DMS 273 (cell line): Measurements from ENCODE around the gene AP3M1.
"Not testable (repeated sequence)": the region's sequence is repeated elsewhere in the genome, so short reads cannot be mapped to it uniquely, and the experiment has no call there.

Experiments
- DNase-seq: peaks from one replicate; lab custom pipeline; 2025; ENCODE audit not compliant: unreplicated experiment; lab: John Stamatoyannopoulos, UW

AP3M1 gene

DNA sequence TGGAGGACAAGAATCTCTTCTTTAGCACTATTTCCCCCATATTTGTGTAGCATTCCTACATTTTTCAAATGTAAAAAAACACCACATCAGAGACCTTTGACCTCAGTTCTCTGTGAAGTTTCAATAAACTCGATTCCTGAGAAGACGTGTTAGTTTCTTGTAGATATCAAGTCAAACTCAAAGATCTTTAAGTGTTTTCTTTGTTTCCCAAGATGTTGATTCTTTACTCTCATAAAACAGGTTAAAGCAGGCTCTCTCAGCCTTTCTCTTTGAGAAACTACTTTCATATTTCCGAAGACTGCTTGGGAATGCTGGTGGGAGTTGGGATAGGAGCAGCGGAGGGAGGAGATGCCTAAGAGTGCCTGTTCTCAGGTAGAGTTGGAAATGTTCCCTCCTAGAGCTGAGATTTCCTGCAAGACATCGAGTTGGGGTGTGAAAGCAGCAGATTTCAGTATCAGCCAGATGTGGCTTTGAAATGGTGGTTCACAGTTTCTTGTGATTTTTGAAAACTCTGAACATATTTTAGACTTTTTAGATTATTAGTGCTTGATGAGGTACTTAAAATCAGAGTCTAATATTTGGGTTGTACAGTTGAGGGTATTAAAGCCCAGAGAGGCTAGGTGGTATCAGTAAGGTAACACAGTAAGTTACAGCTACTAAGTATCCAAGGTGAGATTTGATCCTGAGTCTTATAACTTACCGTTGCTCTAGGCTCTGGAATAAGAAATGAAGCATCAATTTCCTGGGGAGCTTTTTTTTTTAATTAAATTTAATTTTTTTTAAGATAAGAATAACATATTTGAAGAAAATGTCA, 14.3 kb upstream of the AP3M1 start:
- DNase-seq, result no peak

DNA sequence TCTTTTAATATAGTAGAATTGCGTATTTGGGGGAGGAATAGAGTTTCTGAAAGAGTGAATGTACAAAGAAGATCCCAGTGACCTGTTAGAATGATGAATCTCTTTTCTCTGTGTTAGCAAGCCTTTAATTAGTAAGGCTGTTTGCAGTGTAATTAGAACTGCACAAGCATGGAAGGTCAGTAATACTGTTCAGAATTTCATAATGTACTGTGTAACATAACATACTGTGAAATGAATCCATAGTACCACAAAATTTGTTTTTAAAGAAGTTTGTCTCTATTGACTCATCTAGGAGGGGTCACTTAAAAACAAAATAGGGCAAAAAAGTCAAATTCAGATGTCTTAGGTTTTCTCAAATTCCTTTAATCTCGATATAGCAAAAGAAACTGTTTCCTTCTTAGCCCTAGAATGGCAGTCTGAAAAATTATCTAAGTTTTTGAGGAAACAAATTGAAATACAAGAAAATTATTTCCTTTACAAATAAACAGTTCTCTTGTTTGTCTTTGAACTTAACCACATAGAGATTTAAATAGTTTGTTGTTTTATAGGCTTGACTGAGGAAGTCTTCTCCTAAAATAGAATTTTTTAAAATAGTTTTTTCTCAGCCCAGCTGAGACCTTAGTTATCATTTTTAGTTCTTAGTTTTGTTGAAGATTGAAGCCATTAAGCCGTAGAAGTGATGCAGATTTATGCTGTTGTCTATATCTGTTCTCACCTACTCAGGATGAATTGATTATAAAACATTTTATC, 12.9 kb upstream of the AP3M1 start:
- DNase-seq, result no peak

- DNase-seq, result no peak
Measured at GRCh38 chr10:74160013-74160412, 9.4 kb upstream of the AP3M1 start.

DNA sequence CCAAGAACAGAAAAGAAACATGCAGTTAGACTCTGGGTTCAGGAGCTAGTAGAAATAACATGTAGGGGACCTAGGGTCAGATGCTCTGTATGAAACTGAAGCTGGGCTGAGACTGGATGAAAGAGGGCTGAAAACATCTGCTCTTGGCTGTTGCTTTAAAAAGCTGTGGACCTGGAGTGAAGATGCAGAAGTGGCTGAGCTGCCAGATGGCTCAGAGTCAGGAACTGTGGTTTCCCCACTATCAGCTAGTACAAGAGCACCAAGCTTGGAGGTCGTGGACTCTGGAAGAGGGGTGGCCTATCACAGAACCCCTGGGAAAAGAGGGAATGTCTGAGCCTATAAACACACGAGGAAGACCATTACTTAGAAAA, 6.3 kb upstream of the AP3M1 start:
- DNase-seq, result peak; percentile 79

- no peak for DNase-seq
Measured at GRCh38 chr10:74153676-74154075, 3.0 kb upstream of the AP3M1 start.

- DNase-seq, result peak; percentile 61
Measured at GRCh38 chr10:74153123-74153522, 2.5 kb upstream of the AP3M1 start.

DNA sequence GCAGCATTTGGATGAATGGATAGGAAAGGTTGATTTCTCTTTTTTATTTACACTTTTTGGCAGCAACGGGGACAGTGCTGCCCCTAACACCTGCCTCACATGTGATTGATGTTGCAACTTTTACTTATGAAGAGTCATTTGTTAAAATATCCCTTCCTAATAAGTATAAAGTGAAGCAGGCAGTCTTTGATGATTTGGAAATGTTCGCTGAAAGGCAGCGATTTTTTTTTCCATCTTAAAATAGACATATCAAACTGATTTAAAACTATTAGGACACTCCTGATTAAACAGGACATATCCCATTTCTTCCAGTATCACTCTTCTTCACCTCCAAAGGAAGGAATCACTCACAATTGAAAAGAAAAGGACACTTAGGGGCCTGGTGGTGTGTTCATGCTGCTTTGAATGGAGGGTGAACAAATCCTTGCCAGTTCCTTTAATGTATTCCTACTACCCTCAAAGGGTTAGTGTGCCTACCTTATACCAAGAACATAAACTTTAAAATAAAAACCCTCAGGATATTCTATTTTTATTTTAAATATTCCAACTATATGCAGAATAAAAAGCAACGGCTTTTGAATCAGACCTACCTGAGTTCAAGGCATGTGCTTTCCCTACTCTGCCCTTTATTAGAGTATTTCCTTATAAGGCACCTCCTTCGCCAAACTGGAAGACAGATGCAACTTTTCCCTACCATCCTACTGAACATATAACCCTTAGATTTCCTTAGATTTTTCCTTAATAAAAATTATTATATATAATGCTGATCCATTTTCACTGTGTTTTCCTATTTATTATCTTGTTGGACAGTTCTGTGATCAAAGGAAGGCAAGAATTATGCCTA, 1.5 kb upstream of the AP3M1 start:
- peak; percentile 44 for DNase-seq

GRCh38 chr10:74150990-74151878, 606 bp upstream of the AP3M1 start, which contains the start of gene ADK:
ADK (plus strand) TSS chr10:74151221; CDS start chr10:74151279, 58 bp downstream.
- peak; percentile 98 for DNase-seq

GRCh38 chr10:74146980-74147379, 3.6 kb downstream of the AP3M1 start:
- not testable (repeated sequence) for DNase-seq

DNA sequence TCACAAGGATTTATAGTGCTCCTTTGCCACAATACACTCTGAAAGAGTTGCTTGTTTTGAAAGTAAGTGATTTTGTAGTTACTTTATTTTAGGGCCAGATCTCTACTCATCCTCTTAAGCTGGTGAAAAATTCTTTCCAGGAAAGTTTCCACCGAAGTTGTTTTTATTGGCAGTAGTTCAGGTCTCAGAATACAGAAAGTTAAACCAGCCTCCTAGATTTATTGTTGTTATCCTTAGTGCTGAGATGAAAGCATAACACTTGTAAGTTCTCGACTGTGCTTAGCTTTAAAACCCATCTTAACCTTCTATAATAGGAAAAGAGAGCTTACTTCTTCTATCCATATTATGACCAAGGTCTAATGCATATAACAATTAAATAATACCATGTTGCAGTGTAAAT, 5.5 kb downstream of the AP3M1 start:
- no peak for DNase-seq

GRCh38 chr10:74140553-74140952, 10.1 kb downstream of the AP3M1 start:
- DNase-seq, result no peak

GRCh38 chr10:74139981-74140380, 10.6 kb downstream of the AP3M1 start:
- no peak for DNase-seq

- not testable (repeated sequence) for DNase-seq
Measured at GRCh38 chr10:74138596-74138995, 12.0 kb downstream of the AP3M1 start.

DNA sequence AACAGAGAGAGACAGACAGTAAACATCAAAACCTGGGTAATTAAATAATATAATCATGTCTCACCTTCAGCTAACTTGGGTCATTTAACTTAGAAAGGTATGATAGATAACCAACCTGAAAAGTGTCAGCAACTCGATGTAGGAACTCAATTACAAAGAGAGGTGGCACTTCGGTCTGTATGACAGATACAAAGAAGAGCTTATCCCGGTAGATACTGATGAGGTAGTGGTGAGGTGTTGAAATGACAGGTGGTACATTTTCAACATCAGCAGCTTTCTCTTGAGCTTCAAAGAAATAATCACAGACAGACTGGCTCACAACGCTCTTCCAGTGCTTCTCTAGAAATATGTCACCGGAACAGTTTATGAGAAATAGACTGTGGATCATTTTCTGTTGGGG, 12.6 kb downstream of the AP3M1 start:
- no peak for DNase-seq

- no peak for DNase-seq
Measured at GRCh38 chr10:74135452-74135851, 15.2 kb downstream of the AP3M1 start.

GRCh38 chr10:74133923-74134820, 16.5 kb downstream of the AP3M1 start:
- DNase-seq, result no peak

DNA sequence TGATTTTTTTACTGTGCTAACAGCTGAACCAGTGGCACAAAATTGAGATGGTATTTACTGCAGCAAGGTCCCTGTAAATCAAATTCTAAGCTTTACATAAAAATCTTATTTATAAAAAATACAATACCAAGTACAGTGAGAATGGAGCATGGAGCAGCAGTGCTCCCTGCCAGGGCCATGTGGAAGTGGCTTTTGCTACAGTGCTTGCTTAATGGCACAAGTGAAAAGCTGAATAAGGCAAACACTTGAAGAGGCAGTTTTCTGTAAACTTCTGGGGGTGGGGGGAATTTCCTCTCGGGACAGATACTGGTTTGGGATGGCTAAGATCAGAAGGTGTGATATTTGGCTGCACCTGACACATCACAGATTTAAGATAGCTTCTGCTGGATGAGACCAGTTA, 27.5 kb downstream of the AP3M1 start:
- DNase-seq, result no peak

- DNase-seq, result no peak
Measured at GRCh38 chr10:74122060-74122459, 28.6 kb downstream of the AP3M1 start.

- DNase-seq, result no peak
Measured at GRCh38 chr10:74121368-74121767, 29.3 kb downstream of the AP3M1 start.
